ENCODE results near the gene NKX2-3.
A peak's percentile ranks its signal among the peaks of the same experiment; 100 is the strongest.

The NKX2-3 gene

GRCh38 chr10:99526861-99527504 is 5.8 kb upstream of the NKX2-3 start:
- no peak for DNase-seq (ENCODE audit: low spot score)

GRCh38 chr10:99527526-99528493 is 4.9 kb upstream of the NKX2-3 start:
- DNase-seq (ENCODE audit: low spot score), result no peak

GRCh38 chr10:99528494-99529441 is 4.0 kb upstream of the NKX2-3 start:
- DNase-seq (ENCODE audit: low spot score), result no peak

- no peak for DNase-seq (ENCODE audit: low spot score)
Observed at GRCh38 chr10:99529591-99530107, 3.1 kb upstream of the NKX2-3 start.

- no peak for DNase-seq (ENCODE audit: low spot score)
Observed at GRCh38 chr10:99530108-99531025, 2.4 kb upstream of the NKX2-3 start.

GRCh38 chr10:99531026-99531695 is 1.6 kb upstream of the NKX2-3 start:
- DNase-seq (ENCODE audit: low spot score), result no peak

- DNase-seq (ENCODE audit: low spot score), result no peak
Observed at GRCh38 chr10:99531696-99532593, 797 bp upstream of the NKX2-3 start.

- DNase-seq (ENCODE audit: low spot score), result no peak
Observed at GRCh38 chr10:99533496-99534449, 1.0 kb downstream of the NKX2-3 start.

- no peak for DNase-seq (ENCODE audit: low spot score)
Observed at GRCh38 chr10:99534450-99534938, 1.8 kb downstream of the NKX2-3 start.

- no peak for DNase-seq (ENCODE audit: low spot score)
Observed at GRCh38 chr10:99534939-99535763, 2.4 kb downstream of the NKX2-3 start.

GRCh38 chr10:99535764-99536337 is 3.1 kb downstream of the NKX2-3 start:
- no peak for DNase-seq (ENCODE audit: low spot score)

GRCh38 chr10:99536338-99537085 is 3.8 kb downstream of the NKX2-3 start:
- no peak for DNase-seq (ENCODE audit: low spot score)

- DNase-seq (ENCODE audit: low spot score), result peak; percentile 70
Observed at GRCh38 chr10:99537086-99537988, 4.6 kb downstream of the NKX2-3 start.

GRCh38 chr10:99537989-99538917 is 5.5 kb downstream of the NKX2-3 start:
- DNase-seq (ENCODE audit: low spot score), result no peak

Data from HuH-7 (cell line).